Ascending aorta (tissue), 2 donors: ENCODE results near the gene NCKAP5. TPM values are rescaled to one million over a fixed set of nuclear protein-coding genes. Genes with fewer than 3 reads are reported as not detected.
"Not testable (repeated sequence)": the region's sequence is repeated elsewhere in the genome, so short reads cannot be mapped to it uniquely, and the experiment has no call there.

Experiments
- DNase-seq, 2 donors: peaks; one replicate each; pipeline ENCODE4 v3.0.0-alpha.2; 2019; ENCODE audit warnings: low spot score in 2 of 2
- H3K27ac ChIP-seq, 2 donors: fragments of 200-600 bp; sonication (generic); one replicate each; pipeline ENCODE4 v1.5.1; 2016 to 2017; ENCODE audit warnings: mild to moderate bottlenecking in 1 of 2
- H3K27me3 ChIP-seq: fragments of 200-600 bp; sonication (generic); one replicate; pipeline ENCODE4 v1.5.1; 2017
- H3K36me3 ChIP-seq, 2 donors: fragments of 200-600 bp; sonication (generic); one replicate each; pipeline ENCODE4 v1.5.1; 2016
- H3K4me1 ChIP-seq, 2 donors: fragments of 200-600 bp; sonication (generic); one replicate each; pipeline ENCODE4 v1.5.1; 2016 to 2017; ENCODE audit warnings: mild to moderate bottlenecking in 1 of 2
- H3K4me3 ChIP-seq, 2 donors: fragments of 200-600 bp; sonication (generic); one replicate each; pipeline ENCODE4 v1.5.1; 2016 to 2017; ENCODE audit warnings: mild to moderate bottlenecking in 1 of 2
- H3K9me3 ChIP-seq, 2 donors: fragments of 200-600 bp; sonication (generic); one replicate each; pipeline ENCODE4 v1.5.1; 2016
- CTCF ChIP-seq, 3 experiments: fragments of 200-600 bp in 2 of 3; fragments of 450-650 bp in 1 of 3; sonication (generic) in 2 of 3; IDR thresholded peaks; one replicate each; pipeline ENCODE4 v1.5.1; 2016 to 2019; ENCODE audit warnings: antibody characterized with exemption in 3 of 3, mild to moderate bottlenecking in 1 of 3, moderate library complexity in 1 of 3
- intact Hi-C: fragments of 100-400 bp; cut with DNase I; formaldehyde crosslinking; loops from one replicate; pipeline ENCODE4 v1.15.1; 2023
- total RNA-seq: library from RNA; depleted of rRNA; stranded (reverse); fragments of >200 nt; gene quantifications from one replicate; pipeline ENCODE4 v1.1.0, GENCODE V29; 2016

NCKAP5 gene
- total RNA-seq, 1 donor from 2014 or later, result 0.75 TPM

- Histone ChIP-seq H3K27me3 (no peaks in the 10 kb centered on the region), H3K36me3 (no peaks in the 10 kb centered on the region), H3K4me3 (no peak overlapping the region), H3K27ac (no peak overlapping the region), H3K4me1 (no peaks in the 10 kb centered on the region), H3K9me3 (no peaks in the 10 kb centered on the region)
- intact Hi-C loops, result no loop called here
- no peak for DNase-seq
- no peak for TF ChIP-seq CTCF (IDR thresholded peaks at IDR 0.05)
These were observed 44.9 kb downstream of the NCKAP5 start for GRCh38 chr2:133523406-133523805.

GRCh38 chr2:133522204-133522603, 46.1 kb downstream of the NCKAP5 start:
- Histone ChIP-seq H3K4me1 (no peaks in the 10 kb centered on the region), H3K9me3 (no peaks in the 10 kb centered on the region), H3K4me3 (no peak overlapping the region), H3K27ac (no peak overlapping the region), H3K27me3 (no peaks in the 10 kb centered on the region), H3K36me3 (no peaks in the 10 kb centered on the region)
- intact Hi-C loops, result no loop called here
- no peak for TF ChIP-seq CTCF (IDR thresholded peaks at IDR 0.05)
- DNase-seq, result no peak

DNA sequence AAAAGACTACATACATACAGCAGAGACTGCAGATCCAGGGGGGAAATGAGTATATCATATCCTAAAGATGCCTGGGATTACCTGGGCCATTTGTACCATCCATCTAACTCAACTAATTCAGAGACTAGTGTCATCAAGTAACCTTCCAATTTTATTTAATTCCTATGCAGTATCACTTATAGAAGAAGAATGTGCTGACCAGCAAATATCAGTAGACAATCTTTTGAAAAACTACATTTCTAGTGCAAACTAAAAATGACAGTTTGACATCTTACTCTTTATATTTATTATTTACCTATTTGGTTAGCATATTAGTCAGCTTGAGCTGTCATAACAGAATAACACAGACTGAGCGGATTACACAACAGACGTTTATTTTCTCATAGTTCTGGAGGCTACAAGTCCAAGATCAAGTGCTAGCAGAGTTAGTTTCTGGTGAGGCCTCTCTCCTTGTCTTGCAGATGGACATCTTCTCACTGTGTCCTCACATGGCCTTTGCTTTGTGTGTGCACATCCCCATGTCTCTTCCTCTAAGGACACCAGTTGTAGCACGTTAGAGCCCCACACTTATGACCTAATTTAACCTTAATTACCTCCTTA, 47.0 kb downstream of the NCKAP5 start:
- intact Hi-C loops, result no loop called here
- no peak overlapping the region for H3K27ac ChIP-seq
- no peak for DNase-seq

DNA sequence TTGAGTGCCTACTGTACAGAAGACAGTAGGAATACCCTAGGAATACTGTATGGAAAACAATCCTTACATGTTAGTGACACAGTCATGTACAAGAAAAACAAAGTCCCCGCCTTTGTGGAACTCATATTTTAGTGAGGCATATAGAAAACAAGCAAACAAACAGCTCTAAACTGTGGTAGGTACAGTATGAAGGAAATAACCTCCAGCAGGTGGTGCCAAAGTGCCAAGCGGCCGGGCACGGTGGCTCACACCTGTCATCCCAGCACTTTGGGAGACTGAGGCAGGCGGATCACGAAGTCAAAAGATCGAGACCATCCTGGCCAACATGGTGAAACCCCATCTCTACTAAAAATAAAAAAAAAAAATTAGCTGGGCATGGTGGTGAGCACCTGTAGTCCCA, 48.6 kb downstream of the NCKAP5 start:
- H3K36me3 ChIP-seq, H3K27me3 ChIP-seq, H3K4me3 ChIP-seq, DNase-seq, intact Hi-C loops, H3K27ac ChIP-seq, H3K9me3 ChIP-seq, H3K4me1 ChIP-seq: not testable (repeated sequence)
- TF ChIP-seq CTCF (IDR thresholded peaks at IDR 0.05), result peak in 1 of 3 experiments; percentile 19

More for the DNA sequence above, 47.0 kb downstream of the NCKAP5 start:
- H3K4me3 ChIP-seq, result no peak overlapping the region
- no peaks in the 10 kb centered on the region for H3K9me3 ChIP-seq
- H3K36me3 ChIP-seq, result no peaks in the 10 kb centered on the region
- TF ChIP-seq CTCF (IDR thresholded peaks at IDR 0.05), result no peak
- H3K27me3 ChIP-seq, result no peaks in the 10 kb centered on the region
- H3K4me1 ChIP-seq, result no peaks in the 10 kb centered on the region

GRCh38 chr2:133518700-133519344, 49.4 kb downstream of the NCKAP5 start:
- intact Hi-C loops, result no loop called here
- Histone ChIP-seq H3K27ac (no peak overlapping the region), H3K4me1 (no peaks in the 10 kb centered on the region)

More at GRCh38 chr2:133518700-133519344, 49.4 kb downstream of the NCKAP5 start:
- H3K36me3 ChIP-seq, result no peaks in the 10 kb centered on the region
- H3K9me3 ChIP-seq, result no peaks in the 10 kb centered on the region
- TF ChIP-seq CTCF (IDR thresholded peaks at IDR 0.05), result no peak
- no peak for DNase-seq
- no peaks in the 10 kb centered on the region for H3K27me3 ChIP-seq
- H3K4me3 ChIP-seq, result no peak overlapping the region
